ENCODE results near the gene DNASE2B. TPM values are rescaled to one million over a fixed set of nuclear protein-coding genes. Genes with fewer than 3 reads are reported as not detected.

Gene DNASE2B
- total RNA-seq, 1 donor from 2014 or later, result not detected

- Histone ChIP-seq H3K27ac (ENCODE audit: low read depth, low read length) (no peak overlapping the region), H3K9me3 (ENCODE audit: control insufficient read depth in 3 of 3, low read length in 3 of 3) (no peaks in the 10 kb centered on the region), H3K36me3 (ENCODE audit: control insufficient read depth in 3 of 3, insufficient read depth in 3 of 3, low read length in 3 of 3) (no peaks in the 10 kb centered on the region), H3K4me3 (ENCODE audit: low read length in 3 of 3) (no peak overlapping the region), H3K9ac (ENCODE audit: low read depth in 1 of 3, low read length in 3 of 3) (no peak overlapping the region), H3K4me1 (ENCODE audit: control insufficient read depth in 3 of 3, insufficient read depth in 3 of 3, low read length in 3 of 3) (peaks cover 0 to 3% (median 3%) of the 10 kb centered on the region in 3 donors), H3K27me3 (ENCODE audit: control insufficient read depth in 3 of 3, insufficient read depth in 3 of 3, low read length in 3 of 3) (no peaks in the 10 kb centered on the region)
These were observed 36.5 kb upstream of the DNASE2B start for GRCh38 chr1:84361796-84362195.

- H3K4me1 ChIP-seq (ENCODE audit: control insufficient read depth in 3 of 3, insufficient read depth in 3 of 3, low read length in 3 of 3), result peaks cover 0 to 3% (median 3%) of the 10 kb centered on the region in 3 donors
- H3K4me3 ChIP-seq (ENCODE audit: low read length in 3 of 3), result peak overlapping the region in 2 of 3 donors; percentile 2 to 15
- peak overlapping the region; percentile 3 to 35 (median 18) for H3K9ac ChIP-seq (ENCODE audit: low read depth in 1 of 3, low read length in 3 of 3)
- H3K27ac ChIP-seq (ENCODE audit: low read depth, low read length), result no peak overlapping the region
- H3K27me3 ChIP-seq (ENCODE audit: control insufficient read depth in 3 of 3, insufficient read depth in 3 of 3, low read length in 3 of 3), result no peaks in the 10 kb centered on the region
- H3K36me3 ChIP-seq (ENCODE audit: control insufficient read depth in 3 of 3, insufficient read depth in 3 of 3, low read length in 3 of 3), result no peaks in the 10 kb centered on the region
- H3K9me3 ChIP-seq (ENCODE audit: control insufficient read depth in 3 of 3, low read length in 3 of 3), result no peaks in the 10 kb centered on the region
These were observed 35.3 kb upstream of the DNASE2B start for GRCh38 chr1:84363019-84363418.

GRCh38 chr1:84363622-84364021, 34.7 kb upstream of the DNASE2B start:
- Histone ChIP-seq H3K9me3 (ENCODE audit: control insufficient read depth in 3 of 3, low read length in 3 of 3) (no peaks in the 10 kb centered on the region), H3K36me3 (ENCODE audit: control insufficient read depth in 3 of 3, insufficient read depth in 3 of 3, low read length in 3 of 3) (no peaks in the 10 kb centered on the region), H3K4me3 (ENCODE audit: low read length in 3 of 3) (no peak overlapping the region), H3K27ac (ENCODE audit: low read depth, low read length) (no peak overlapping the region), H3K4me1 (ENCODE audit: control insufficient read depth in 3 of 3, insufficient read depth in 3 of 3, low read length in 3 of 3) (peaks cover 0 to 3% (median 3%) of the 10 kb centered on the region in 3 donors), H3K27me3 (ENCODE audit: control insufficient read depth in 3 of 3, insufficient read depth in 3 of 3, low read length in 3 of 3) (no peaks in the 10 kb centered on the region), H3K9ac (ENCODE audit: low read depth in 1 of 3, low read length in 3 of 3) (peak overlapping the region in 1 of 3 donors; percentile 18)

GRCh38 chr1:84365225-84366221, 32.8 kb upstream of the DNASE2B start:
- Histone ChIP-seq H3K4me1 (ENCODE audit: control insufficient read depth in 3 of 3, insufficient read depth in 3 of 3, low read length in 3 of 3) (peaks cover 0 to 3% (median 3%) of the 10 kb centered on the region in 3 donors), H3K9ac (ENCODE audit: low read depth in 1 of 3, low read length in 3 of 3) (no peak overlapping the region), H3K36me3 (ENCODE audit: control insufficient read depth in 3 of 3, insufficient read depth in 3 of 3, low read length in 3 of 3) (no peaks in the 10 kb centered on the region), H3K4me3 (ENCODE audit: low read length in 3 of 3) (no peak overlapping the region), H3K9me3 (ENCODE audit: control insufficient read depth in 3 of 3, low read length in 3 of 3) (no peaks in the 10 kb centered on the region), H3K27me3 (ENCODE audit: control insufficient read depth in 3 of 3, insufficient read depth in 3 of 3, low read length in 3 of 3) (no peaks in the 10 kb centered on the region), H3K27ac (ENCODE audit: low read depth, low read length) (no peak overlapping the region)

- Histone ChIP-seq H3K4me1 (ENCODE audit: control insufficient read depth in 3 of 3, insufficient read depth in 3 of 3, low read length in 3 of 3) (peaks cover 0 to 3% (median 3%) of the 10 kb centered on the region in 3 donors), H3K27ac (ENCODE audit: low read depth, low read length) (no peak overlapping the region), H3K9ac (ENCODE audit: low read depth in 1 of 3, low read length in 3 of 3) (no peak overlapping the region)
These were observed 31.5 kb upstream of the DNASE2B start for GRCh38 chr1:84366786-84367185.

GRCh38 chr1:84367219-84367618, 31.1 kb upstream of the DNASE2B start:
- no peaks in the 10 kb centered on the region for H3K36me3 ChIP-seq (ENCODE audit: control insufficient read depth in 3 of 3, insufficient read depth in 3 of 3, low read length in 3 of 3)
- H3K4me3 ChIP-seq (ENCODE audit: low read length in 3 of 3), result no peak overlapping the region
- H3K9me3 ChIP-seq (ENCODE audit: control insufficient read depth in 3 of 3, low read length in 3 of 3), result no peaks in the 10 kb centered on the region
- H3K4me1 ChIP-seq (ENCODE audit: control insufficient read depth in 3 of 3, insufficient read depth in 3 of 3, low read length in 3 of 3), result peaks cover 0 to 3% (median 3%) of the 10 kb centered on the region in 3 donors
- H3K27me3 ChIP-seq (ENCODE audit: control insufficient read depth in 3 of 3, insufficient read depth in 3 of 3, low read length in 3 of 3), result no peaks in the 10 kb centered on the region
- no peak overlapping the region for H3K9ac ChIP-seq (ENCODE audit: low read depth in 1 of 3, low read length in 3 of 3)
- H3K27ac ChIP-seq (ENCODE audit: low read depth, low read length), result no peak overlapping the region

More at GRCh38 chr1:84366786-84367185, 31.5 kb upstream of the DNASE2B start:
- H3K36me3 ChIP-seq (ENCODE audit: control insufficient read depth in 3 of 3, insufficient read depth in 3 of 3, low read length in 3 of 3), result no peaks in the 10 kb centered on the region
- H3K27me3 ChIP-seq (ENCODE audit: control insufficient read depth in 3 of 3, insufficient read depth in 3 of 3, low read length in 3 of 3), result no peaks in the 10 kb centered on the region
- H3K9me3 ChIP-seq (ENCODE audit: control insufficient read depth in 3 of 3, low read length in 3 of 3), result no peaks in the 10 kb centered on the region
- H3K4me3 ChIP-seq (ENCODE audit: low read length in 3 of 3), result no peak overlapping the region

GRCh38 chr1:84368441-84368840, 29.8 kb upstream of the DNASE2B start:
- Histone ChIP-seq H3K9me3 (ENCODE audit: control insufficient read depth in 3 of 3, low read length in 3 of 3) (no peaks in the 10 kb centered on the region), H3K27me3 (ENCODE audit: control insufficient read depth in 3 of 3, insufficient read depth in 3 of 3, low read length in 3 of 3) (no peaks in the 10 kb centered on the region), H3K36me3 (ENCODE audit: control insufficient read depth in 3 of 3, insufficient read depth in 3 of 3, low read length in 3 of 3) (no peaks in the 10 kb centered on the region), H3K4me1 (ENCODE audit: control insufficient read depth in 3 of 3, insufficient read depth in 3 of 3, low read length in 3 of 3) (peaks cover 0 to 12% (median 9%) of the 10 kb centered on the region in 3 donors), H3K27ac (ENCODE audit: low read depth, low read length) (no peak overlapping the region), H3K4me3 (ENCODE audit: low read length in 3 of 3) (no peak overlapping the region), H3K9ac (ENCODE audit: low read depth in 1 of 3, low read length in 3 of 3) (no peak overlapping the region)

- H3K36me3 ChIP-seq (ENCODE audit: control insufficient read depth in 3 of 3, insufficient read depth in 3 of 3, low read length in 3 of 3), result no peaks in the 10 kb centered on the region
- H3K9ac ChIP-seq (ENCODE audit: low read depth in 1 of 3, low read length in 3 of 3), result no peak overlapping the region
- peaks cover 12 to 27% (median 26%) of the 10 kb centered on the region in 3 donors for H3K4me1 ChIP-seq (ENCODE audit: control insufficient read depth in 3 of 3, insufficient read depth in 3 of 3, low read length in 3 of 3)
- no peak overlapping the region for H3K27ac ChIP-seq (ENCODE audit: low read depth, low read length)
- H3K27me3 ChIP-seq (ENCODE audit: control insufficient read depth in 3 of 3, insufficient read depth in 3 of 3, low read length in 3 of 3), result no peaks in the 10 kb centered on the region
- no peaks in the 10 kb centered on the region for H3K9me3 ChIP-seq (ENCODE audit: control insufficient read depth in 3 of 3, low read length in 3 of 3)
- no peak overlapping the region for H3K4me3 ChIP-seq (ENCODE audit: low read length in 3 of 3)
These were observed 28.0 kb upstream of the DNASE2B start for GRCh38 chr1:84370266-84370665.

- H3K4me3 ChIP-seq (ENCODE audit: low read length in 3 of 3), result no peak overlapping the region
- H3K9ac ChIP-seq (ENCODE audit: low read depth in 1 of 3, low read length in 3 of 3), result no peak overlapping the region
- peaks cover 18 to 32% (median 26%) of the 10 kb centered on the region in 3 donors for H3K4me1 ChIP-seq (ENCODE audit: control insufficient read depth in 3 of 3, insufficient read depth in 3 of 3, low read length in 3 of 3)
- no peak overlapping the region for H3K27ac ChIP-seq (ENCODE audit: low read depth, low read length)
- H3K27me3 ChIP-seq (ENCODE audit: control insufficient read depth in 3 of 3, insufficient read depth in 3 of 3, low read length in 3 of 3), result no peaks in the 10 kb centered on the region
- H3K9me3 ChIP-seq (ENCODE audit: control insufficient read depth in 3 of 3, low read length in 3 of 3), result no peaks in the 10 kb centered on the region
- H3K36me3 ChIP-seq (ENCODE audit: control insufficient read depth in 3 of 3, insufficient read depth in 3 of 3, low read length in 3 of 3), result no peaks in the 10 kb centered on the region
These were observed 27.4 kb upstream of the DNASE2B start for GRCh38 chr1:84370831-84371394.
